ENCODE data around the gene ACVR1B. TPM values are rescaled to one million over a fixed set of nuclear protein-coding genes. Genes with fewer than 3 reads are reported as not detected.
A peak's percentile ranks its signal among the peaks of the same experiment; 100 is the strongest.

ACVR1B gene
- total and polyA plus RNA-seq, 3 donors from 2014 or later: 36.8 to 44.6 (median 37.3) TPM

- DNase-seq: no peak
- no peaks in the 10 kb centered on the region for H3K9me3 ChIP-seq
- TF ChIP-seq CTCF (IDR thresholded peaks at IDR 0.05) (no peak), POLR2A (IDR thresholded peaks at IDR 0.05) (no peak)
- intact Hi-C loops (cut with DNase I; ENCODE audit: low total_unique reads): no loop called here
- 88 to 95% methylated on average over 2 of the region's 2 CpGs for WGBS, 2 donors
- no peaks in the 10 kb centered on the region for H3K27me3 ChIP-seq
- no peak overlapping the region for H3K4me3 ChIP-seq
- no peaks in the 10 kb centered on the region for H3K36me3 ChIP-seq (ENCODE audit: low read depth, missing control alignments)
- H3K4me1 ChIP-seq: peaks cover 19% of the 10 kb centered on the region
- H3K27ac ChIP-seq: no peak overlapping the region
Observed at GRCh38 chr12:51922146-51922545, 29.4 kb upstream of the ACVR1B start.

GRCh38 chr12:51922762-51923505 is 28.6 kb upstream of the ACVR1B start:
- Histone ChIP-seq H3K4me1 (peaks cover 14% of the 10 kb centered on the region), H3K27ac (peak overlapping the region in 1 of 2 donors; percentile 62), H3K4me3 (no peak overlapping the region), H3K36me3 (ENCODE audit: low read depth, missing control alignments) (no peaks in the 10 kb centered on the region), H3K9me3 (no peaks in the 10 kb centered on the region), H3K27me3 (no peaks in the 10 kb centered on the region)
- WGBS, 2 donors: 71 to 72% methylated on average over 8 to 16 of the region's 16 CpGs
- intact Hi-C loops (cut with DNase I; ENCODE audit: low total_unique reads): no loop called here
- DNase-seq: peak; percentile 54
- TF ChIP-seq CTCF (IDR thresholded peaks at IDR 0.05) (no peak), POLR2A (IDR thresholded peaks at IDR 0.05) (no peak)

GRCh38 chr12:51923506-51924365 is 27.8 kb upstream of the ACVR1B start:
- Histone ChIP-seq H3K36me3 (ENCODE audit: low read depth, missing control alignments) (no peaks in the 10 kb centered on the region), H3K4me3 (no peak overlapping the region), H3K9me3 (no peaks in the 10 kb centered on the region), H3K27ac (peak overlapping the region in 1 of 2 donors; percentile 62), H3K4me1 (peaks cover 10% of the 10 kb centered on the region), H3K27me3 (no peaks in the 10 kb centered on the region)
- DNase-seq: peak; percentile 53
- peak; percentile 50 to 80 (median 60) for TF ChIP-seq CTCF (IDR thresholded peaks at IDR 0.05)
- TF ChIP-seq POLR2A (IDR thresholded peaks at IDR 0.05): no peak
- intact Hi-C loops (cut with DNase I; ENCODE audit: low total_unique reads): no loop called here
- 53 to 56% methylated on average over 24 to 31 of the region's 31 CpGs for WGBS, 2 donors

- no peak for TF ChIP-seq CTCF (IDR thresholded peaks at IDR 0.05)
- TF ChIP-seq POLR2A (IDR thresholded peaks at IDR 0.05): no peak
- Histone ChIP-seq H3K27me3 (no peaks in the 10 kb centered on the region), H3K36me3 (ENCODE audit: low read depth, missing control alignments) (no peaks in the 10 kb centered on the region), H3K4me3 (no peak overlapping the region), H3K27ac (no peak overlapping the region), H3K9me3 (no peaks in the 10 kb centered on the region), H3K4me1 (peaks cover 10% of the 10 kb centered on the region)
- DNase-seq: no peak
- intact Hi-C loops (cut with DNase I; ENCODE audit: low total_unique reads): no loop called here
- 85 to 91% methylated on average over 5 of the region's 5 CpGs for WGBS, 2 donors
Observed at GRCh38 chr12:51924551-51925319, 26.8 kb upstream of the ACVR1B start.
